Measurements from ENCODE around the gene CDK10.
"Not testable (repeated sequence)": the region's sequence is repeated elsewhere in the genome, so short reads cannot be mapped to it uniquely, and the experiment has no call there.

The CDK10 gene

DNA sequence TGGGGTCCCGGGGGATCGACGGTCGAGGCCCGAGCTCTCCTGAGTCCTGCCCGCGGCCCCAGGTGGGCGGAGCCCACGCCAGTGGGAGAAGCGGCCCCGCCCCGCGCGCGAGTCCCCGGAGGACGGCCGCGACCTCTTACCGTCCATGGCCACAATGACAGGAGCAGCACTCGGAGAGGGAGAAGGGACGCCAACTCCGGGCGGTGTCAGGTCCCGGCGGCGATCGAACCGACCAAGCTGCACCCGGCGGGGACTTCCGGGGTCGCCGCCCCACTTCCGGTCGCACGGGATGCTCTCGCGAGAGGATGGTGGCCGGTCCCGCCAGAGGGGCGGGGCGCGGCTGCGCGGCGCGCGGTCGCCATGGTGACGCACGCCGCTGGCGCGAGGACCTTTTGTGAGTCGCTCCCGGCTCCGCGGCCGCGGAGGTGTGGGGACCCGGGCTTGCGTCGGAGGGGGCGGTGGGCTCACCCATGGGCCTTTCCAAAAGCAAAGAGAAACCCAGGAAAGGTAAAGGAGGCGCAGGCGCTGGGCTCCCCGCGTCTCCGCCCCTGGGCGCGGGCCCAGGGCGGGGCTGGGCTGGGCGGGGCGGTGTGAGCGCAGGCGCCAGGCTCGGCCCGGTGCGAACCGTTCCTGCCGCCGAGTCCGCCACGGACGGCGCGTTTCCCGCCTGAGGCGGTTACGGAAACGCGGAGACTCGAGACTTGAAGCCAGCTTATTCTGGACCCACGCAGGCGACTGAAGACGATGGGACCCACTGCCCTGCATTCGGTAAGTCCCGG is 28.9 kb upstream of the CDK10 start, which contains the start of the genes CHMP1A and SPATA33:
CHMP1A (minus strand) TSS at position 267 of the 779 bp plus-strand sequence; CDS start at position 147, 120 bp downstream.
SPATA33 (plus strand) TSS at position 395 of the 779 bp plus-strand sequence; CDS start at position 471, 76 bp downstream.
- peaks cover 31% of the 10 kb centered on the region for H3K36me3 Mint-ChIP-seq (ENCODE audit: low read depth)
- H3K4me3 Mint-ChIP-seq = peak within 1 kb of the TSS; percentile 90
- H3K27ac Mint-ChIP-seq = peak within 1 kb of the TSS; percentile 87
- H3K9me3 Mint-ChIP-seq = no peaks in the 10 kb centered on the region
- H3K27me3 Mint-ChIP-seq = no peaks in the 10 kb centered on the region
- peaks cover 41% of the 10 kb centered on the region for H3K4me1 Mint-ChIP-seq (ENCODE audit: low read depth)

DNA sequence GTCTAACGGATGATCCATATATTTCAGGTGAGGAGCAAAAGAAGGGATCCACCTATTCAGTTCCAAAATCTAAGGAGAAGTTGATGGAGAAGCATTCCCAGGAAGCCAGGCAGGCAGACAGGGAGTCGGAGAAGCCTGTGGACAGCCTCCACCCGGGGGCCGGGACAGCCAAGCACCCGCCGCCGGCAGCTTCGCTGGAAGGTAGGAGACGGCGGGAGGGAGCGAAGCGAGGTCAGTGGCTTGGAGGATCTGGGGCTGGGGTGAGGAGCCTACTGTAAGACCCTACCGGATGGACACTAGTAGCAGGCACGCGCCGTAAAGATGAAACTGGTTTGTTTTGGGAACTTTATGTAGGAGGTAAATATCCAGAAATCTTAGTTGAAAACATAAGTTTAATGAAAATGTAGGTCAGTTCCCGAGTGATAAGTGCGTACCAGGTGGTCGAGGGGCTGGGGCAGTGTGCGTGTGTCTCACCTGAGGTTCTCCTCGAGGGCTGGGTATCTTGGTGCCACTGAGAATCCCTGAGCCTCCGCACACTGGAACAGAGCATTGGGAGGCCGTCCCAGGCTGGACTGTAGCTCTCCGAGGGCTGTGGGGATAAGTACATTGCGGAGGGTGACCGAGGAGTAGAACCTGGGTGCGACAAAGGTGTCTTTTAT is 28.1 kb upstream of the CDK10 start:
- no peaks in the 10 kb centered on the region for H3K27me3 Mint-ChIP-seq
- no peaks in the 10 kb centered on the region for H3K9me3 Mint-ChIP-seq
- peak overlapping the region; percentile 90 for H3K4me3 Mint-ChIP-seq
- H3K4me1 Mint-ChIP-seq (ENCODE audit: low read depth) = peaks cover 41% of the 10 kb centered on the region
- H3K36me3 Mint-ChIP-seq (ENCODE audit: low read depth) = peaks cover 33% of the 10 kb centered on the region
- H3K27ac Mint-ChIP-seq = peak overlapping the region; percentile 87

DNA sequence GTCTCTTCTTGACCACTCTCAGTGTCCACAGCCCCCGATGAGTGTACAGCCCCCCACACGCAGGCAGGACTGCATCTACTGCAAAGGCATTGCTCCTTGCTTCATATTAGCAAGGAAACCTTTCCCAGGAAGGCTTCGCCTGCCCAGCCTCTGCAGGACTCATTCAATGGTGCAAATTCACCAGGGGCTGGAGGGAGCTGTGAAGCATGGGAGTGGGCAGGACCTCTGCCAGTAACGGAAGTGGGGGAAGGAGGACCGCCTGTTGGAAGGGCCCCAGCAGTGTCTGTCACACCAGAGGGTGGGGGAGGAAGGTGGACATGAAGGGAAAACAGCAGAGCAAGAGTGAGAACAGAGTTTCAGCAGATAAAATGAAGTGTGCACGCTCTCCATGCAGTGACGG is 26.3 kb upstream of the CDK10 start:
- H3K4me1 Mint-ChIP-seq (ENCODE audit: low read depth) = peaks cover 29% of the 10 kb centered on the region
- peak overlapping the region; percentile 10 for H3K4me3 Mint-ChIP-seq
- H3K27me3 Mint-ChIP-seq = no peaks in the 10 kb centered on the region
- peaks cover 38% of the 10 kb centered on the region for H3K36me3 Mint-ChIP-seq (ENCODE audit: low read depth)
- no peak overlapping the region for H3K27ac Mint-ChIP-seq
- no peaks in the 10 kb centered on the region for H3K9me3 Mint-ChIP-seq

DNA sequence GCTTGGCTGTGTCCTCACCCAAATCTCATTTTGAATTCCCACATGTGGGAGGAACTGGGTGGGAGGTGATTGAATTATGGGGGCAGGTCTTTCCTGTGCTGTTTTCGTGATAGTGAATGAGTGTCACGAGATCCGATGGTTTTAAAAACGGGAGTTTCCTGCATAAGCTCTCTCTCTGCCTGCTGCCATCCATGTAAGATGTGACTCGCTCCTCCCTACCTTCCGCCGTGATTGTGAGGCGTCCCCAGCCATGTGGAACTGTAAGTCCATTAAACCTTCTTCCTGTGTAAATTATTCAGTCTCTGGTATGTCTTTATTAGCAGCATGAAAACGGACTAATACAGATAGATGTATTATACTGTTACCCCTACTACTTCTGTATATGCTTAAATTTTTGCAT is 25.3 kb upstream of the CDK10 start:
- H3K4me3 Mint-ChIP-seq = no peak overlapping the region
- H3K27me3 Mint-ChIP-seq = no peaks in the 10 kb centered on the region
- H3K36me3 Mint-ChIP-seq (ENCODE audit: low read depth) = peaks cover 38% of the 10 kb centered on the region
- H3K4me1 Mint-ChIP-seq (ENCODE audit: low read depth) = peaks cover 19% of the 10 kb centered on the region
- H3K9me3 Mint-ChIP-seq = no peaks in the 10 kb centered on the region
- H3K27ac Mint-ChIP-seq = no peak overlapping the region

DNA sequence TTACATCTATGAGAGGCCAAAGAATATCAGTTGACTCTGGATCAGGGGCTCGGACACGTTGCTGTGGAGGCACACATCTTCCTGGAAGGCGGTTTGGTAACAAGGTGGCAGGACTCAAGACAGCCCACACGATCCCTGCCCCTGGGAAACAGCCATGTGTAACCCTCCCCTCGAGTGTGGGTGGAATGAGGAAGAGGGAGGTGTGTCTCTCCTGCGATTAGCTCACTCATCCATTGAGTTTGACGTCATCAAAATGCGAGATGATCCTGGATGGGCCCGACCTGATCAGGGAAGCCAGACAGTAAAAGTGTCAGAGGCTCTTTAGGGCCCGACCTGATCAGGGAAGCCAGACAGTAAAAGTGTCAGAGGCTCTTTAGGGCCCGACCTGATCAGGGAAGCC is 22.3 kb upstream of the CDK10 start:
- not testable (repeated sequence) for H3K9me3 Mint-ChIP-seq, H3K27ac Mint-ChIP-seq, H3K27me3 Mint-ChIP-seq, H3K4me3 Mint-ChIP-seq
- peaks cover 31% of the 10 kb centered on the region for H3K36me3 Mint-ChIP-seq (ENCODE audit: low read depth)
- peaks cover 16% of the 10 kb centered on the region for H3K4me1 Mint-ChIP-seq (ENCODE audit: low read depth)

DNA sequence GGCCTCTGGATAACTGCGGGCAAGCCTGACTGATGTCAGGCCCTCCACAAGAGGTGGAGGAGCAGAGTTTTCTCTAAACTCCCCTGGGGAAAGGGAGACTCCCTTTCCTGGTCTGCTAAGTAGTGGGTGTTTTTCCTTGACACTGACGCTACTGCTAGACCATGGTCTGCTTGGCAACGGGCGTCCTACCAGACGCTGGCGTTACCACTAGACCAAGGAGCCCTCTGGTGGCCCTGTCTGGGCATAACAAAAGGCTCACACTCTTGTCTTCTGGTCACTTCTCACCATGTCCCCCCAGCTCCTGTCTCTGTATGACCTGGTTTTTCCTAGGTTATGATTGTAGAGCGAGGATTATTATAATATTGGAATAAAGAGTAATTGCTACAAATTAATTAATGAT is 19.5 kb upstream of the CDK10 start:
- H3K36me3 Mint-ChIP-seq (ENCODE audit: low read depth) = peaks cover 12% of the 10 kb centered on the region
- not testable (repeated sequence) for H3K4me1 Mint-ChIP-seq (ENCODE audit: low read depth); H3K27me3 Mint-ChIP-seq; H3K4me3 Mint-ChIP-seq; H3K27ac Mint-ChIP-seq; H3K9me3 Mint-ChIP-seq

DNA sequence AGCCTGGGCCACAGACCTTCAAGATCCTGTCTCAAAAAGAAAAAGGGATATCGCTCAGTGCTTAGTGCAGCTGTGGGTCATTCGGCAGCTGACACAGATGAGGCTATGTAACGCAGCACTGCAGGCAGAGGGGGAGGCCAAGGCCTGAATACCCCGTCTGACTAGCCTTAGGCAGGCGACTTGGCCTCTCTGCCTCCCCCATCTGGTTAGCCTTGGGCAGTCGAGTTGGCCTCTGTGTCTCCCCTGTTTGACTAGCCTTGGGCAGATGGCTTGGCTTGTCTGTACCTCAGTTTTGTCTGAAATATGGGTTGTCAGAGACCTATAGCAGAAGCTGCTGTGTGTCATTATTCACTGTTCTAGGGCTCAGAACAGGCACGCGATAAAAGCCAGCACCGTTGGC is 18.9 kb upstream of the CDK10 start:
- Mint-ChIP-seq H3K27me3 (no peaks in the 10 kb centered on the region), H3K36me3 (ENCODE audit: low read depth) (peaks cover 12% of the 10 kb centered on the region), H3K27ac (no peak overlapping the region), H3K9me3 (no peaks in the 10 kb centered on the region), H3K4me3 (no peak overlapping the region), H3K4me1 (ENCODE audit: low read depth) (peaks cover 9% of the 10 kb centered on the region)

DNA sequence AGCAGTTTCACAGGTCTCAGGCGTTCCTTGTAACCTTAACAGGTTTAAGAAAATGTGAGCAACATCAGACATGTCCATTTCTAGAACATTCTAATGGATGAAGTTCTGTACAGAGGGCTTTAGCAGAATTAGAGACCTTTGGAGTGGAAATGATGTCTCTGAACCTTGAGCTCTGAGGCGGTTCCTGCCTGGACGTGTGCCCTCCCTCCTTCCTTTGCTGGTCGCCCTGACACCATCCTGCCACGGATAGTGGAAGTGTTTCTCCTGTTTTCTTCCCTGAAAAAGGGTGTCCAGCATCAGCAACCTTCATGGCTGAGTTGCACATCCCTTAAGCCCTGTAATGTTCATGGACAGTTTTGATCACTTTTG is 17.7 kb upstream of the CDK10 start:
- Mint-ChIP-seq H3K9me3 (no peaks in the 10 kb centered on the region), H3K4me3 (no peak overlapping the region), H3K4me1 (ENCODE audit: low read depth) (peaks cover 9% of the 10 kb centered on the region), H3K27me3 (no peaks in the 10 kb centered on the region), H3K27ac (no peak overlapping the region), H3K36me3 (ENCODE audit: low read depth) (peaks cover 5% of the 10 kb centered on the region)

DNA sequence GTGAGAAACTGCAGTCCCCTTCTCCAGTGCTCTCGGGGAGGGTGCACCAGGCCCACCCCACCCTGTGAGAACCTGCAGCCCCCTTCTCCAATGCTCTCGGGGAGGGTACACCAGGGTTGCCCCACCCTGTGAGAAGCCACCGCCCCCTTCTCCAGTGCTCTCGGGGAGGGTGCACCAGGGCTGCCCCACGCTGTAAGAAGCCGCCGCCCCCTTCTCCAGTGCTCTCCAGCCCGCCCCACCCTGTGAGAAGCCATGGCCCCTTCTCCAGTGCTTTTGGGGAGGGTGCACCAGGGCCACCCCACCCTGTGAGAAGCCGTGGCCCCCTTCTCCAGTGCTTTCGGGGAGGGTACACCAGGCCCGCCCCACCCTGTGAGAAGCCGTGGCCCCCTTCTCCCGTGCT is 16.7 kb upstream of the CDK10 start:
- no peaks in the 10 kb centered on the region for H3K27me3 Mint-ChIP-seq
- H3K4me3 Mint-ChIP-seq = no peak overlapping the region
- H3K4me1 Mint-ChIP-seq (ENCODE audit: low read depth) = peaks cover 9% of the 10 kb centered on the region
- no peaks in the 10 kb centered on the region for H3K36me3 Mint-ChIP-seq (ENCODE audit: low read depth)
- no peaks in the 10 kb centered on the region for H3K9me3 Mint-ChIP-seq
- H3K27ac Mint-ChIP-seq = no peak overlapping the region

DNA sequence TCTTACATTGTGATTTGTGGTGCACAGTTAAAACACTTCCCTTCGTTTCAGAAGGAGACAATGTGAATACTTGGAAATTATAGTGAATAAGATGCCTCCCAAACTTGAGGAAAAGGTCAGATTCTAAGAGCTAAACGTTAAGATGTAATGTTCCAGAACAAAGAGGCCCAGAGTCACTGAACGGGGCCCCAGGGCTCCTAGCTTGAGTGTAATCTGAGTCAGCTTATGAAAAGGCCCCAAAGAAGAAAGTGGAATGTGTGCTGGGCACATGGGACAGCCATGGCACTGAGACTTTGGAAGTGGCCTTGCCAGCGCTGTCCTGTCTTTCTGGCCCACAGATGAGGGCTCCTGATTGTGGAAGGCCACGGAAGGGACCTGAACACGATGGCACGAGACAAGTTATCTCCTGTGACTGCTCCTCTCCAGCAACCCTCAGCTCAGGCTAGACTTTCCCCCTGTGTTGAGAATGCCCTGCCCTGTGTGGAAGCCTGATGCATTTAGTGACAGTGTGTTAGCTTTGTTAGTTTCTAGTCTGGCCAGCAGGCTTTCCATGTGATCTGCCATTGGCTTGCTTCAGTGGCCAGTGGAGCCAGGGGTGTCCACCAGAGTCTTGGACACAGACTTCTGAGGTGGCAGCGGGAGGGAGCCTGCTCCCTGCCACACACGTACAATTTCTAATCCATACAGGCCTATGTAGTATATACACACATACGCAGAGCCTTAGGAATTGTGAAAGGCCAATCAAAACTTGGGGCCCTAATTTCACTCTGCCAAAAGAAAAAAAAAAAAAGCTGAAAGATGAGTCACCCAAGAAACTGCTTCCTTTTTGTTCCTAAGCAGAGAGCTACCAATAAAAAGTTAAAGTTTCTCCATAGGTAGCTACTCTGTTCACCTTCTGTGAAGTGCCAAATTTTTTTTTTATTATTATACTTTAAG is 15.7 kb upstream of the CDK10 start:
- Mint-ChIP-seq H3K4me3 (no peak overlapping the region), H3K27me3 (no peaks in the 10 kb centered on the region), H3K9me3 (no peaks in the 10 kb centered on the region), H3K27ac (no peak overlapping the region), H3K36me3 (ENCODE audit: low read depth) (no peaks in the 10 kb centered on the region), H3K4me1 (ENCODE audit: low read depth) (peaks cover 9% of the 10 kb centered on the region)

DNA sequence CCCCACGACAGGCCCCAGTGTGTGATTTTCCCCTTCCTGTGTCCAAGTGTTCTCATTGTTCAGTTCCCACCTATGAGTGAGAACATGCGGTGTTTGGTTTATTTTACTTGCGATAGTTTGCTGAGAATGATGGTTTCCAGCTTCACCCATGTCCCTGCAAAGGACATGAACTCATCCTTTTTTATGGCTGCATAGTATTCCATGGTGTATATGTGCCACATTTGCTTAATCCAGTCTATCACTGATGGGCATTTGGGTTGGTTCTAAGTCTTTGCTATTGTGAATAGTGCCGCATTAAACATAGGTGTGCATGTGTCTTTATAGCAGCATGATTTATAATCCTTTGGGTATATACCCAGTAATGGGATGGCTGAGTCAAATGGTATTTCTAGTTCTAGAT is 14.9 kb upstream of the CDK10 start:
- H3K27me3 Mint-ChIP-seq; H3K4me1 Mint-ChIP-seq (ENCODE audit: low read depth); H3K36me3 Mint-ChIP-seq (ENCODE audit: low read depth); H3K27ac Mint-ChIP-seq; H3K9me3 Mint-ChIP-seq; H3K4me3 Mint-ChIP-seq: not testable (repeated sequence)

DNA sequence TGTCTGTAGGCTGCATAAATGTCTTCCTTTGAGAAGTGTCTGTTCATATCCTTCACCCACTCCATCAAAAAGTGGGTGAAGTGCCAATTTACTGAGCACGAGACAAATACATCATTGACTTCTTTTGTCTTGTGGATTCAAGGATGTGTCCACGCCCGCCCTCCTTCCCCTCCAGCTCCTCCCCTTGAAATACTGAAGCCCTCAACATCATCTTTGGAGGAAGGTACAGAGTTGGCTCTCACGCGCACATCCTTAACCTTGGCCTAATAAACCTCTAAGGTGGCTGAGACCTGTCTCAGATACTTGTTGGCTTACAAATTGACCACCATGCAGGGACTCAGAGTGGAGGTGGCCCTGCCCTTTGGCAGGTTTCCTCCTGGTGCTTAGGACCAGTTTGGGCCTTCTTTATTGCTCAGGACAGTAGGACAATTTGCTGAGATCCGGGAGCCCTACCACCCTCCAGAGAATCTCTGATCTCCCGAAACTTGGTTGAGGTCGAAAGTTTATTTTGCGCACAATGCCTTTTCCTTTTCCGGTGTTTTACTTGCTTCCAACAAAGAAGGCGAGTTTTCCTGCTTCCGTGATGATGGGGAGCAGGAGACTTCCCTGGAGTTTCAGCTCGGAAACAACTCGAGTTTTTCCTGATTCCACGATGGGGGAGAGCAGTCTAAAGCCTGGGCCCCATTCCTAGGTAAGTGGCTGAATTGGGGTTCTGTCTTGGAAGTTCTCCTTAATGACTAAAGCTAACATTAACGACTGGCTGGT is 14.1 kb upstream of the CDK10 start:
- no peak overlapping the region for H3K4me3 Mint-ChIP-seq
- no peaks in the 10 kb centered on the region for H3K9me3 Mint-ChIP-seq
- no peaks in the 10 kb centered on the region for H3K36me3 Mint-ChIP-seq (ENCODE audit: low read depth)
- no peak overlapping the region for H3K27ac Mint-ChIP-seq
- H3K27me3 Mint-ChIP-seq = no peaks in the 10 kb centered on the region
- peaks cover 9% of the 10 kb centered on the region for H3K4me1 Mint-ChIP-seq (ENCODE audit: low read depth)

DNA sequence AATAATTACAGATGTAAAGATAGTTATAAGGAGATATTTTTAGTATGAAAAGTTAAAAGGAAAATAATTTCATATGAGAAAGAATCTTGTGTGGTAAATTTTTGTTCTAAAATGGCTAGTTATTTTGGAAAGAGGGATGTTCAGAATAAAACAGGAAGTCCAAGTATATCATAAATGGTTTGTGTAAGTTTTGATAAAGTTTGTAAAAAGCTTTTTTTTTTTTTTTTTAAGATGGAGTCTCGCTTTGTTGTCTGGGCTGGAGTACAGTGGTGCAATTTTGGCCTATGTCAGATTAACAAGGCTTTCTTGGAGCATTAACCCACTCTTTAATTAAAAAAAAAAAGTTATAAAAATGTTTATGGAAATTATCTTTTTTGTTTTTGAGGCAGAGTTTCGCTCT is 8.2 kb upstream of the CDK10 start:
- Mint-ChIP-seq H3K9me3 (no peaks in the 10 kb centered on the region), H3K4me3 (no peak overlapping the region), H3K4me1 (ENCODE audit: low read depth) (no peaks in the 10 kb centered on the region), H3K27ac (no peak overlapping the region), H3K27me3 (no peaks in the 10 kb centered on the region), H3K36me3 (ENCODE audit: low read depth) (no peaks in the 10 kb centered on the region)

DNA sequence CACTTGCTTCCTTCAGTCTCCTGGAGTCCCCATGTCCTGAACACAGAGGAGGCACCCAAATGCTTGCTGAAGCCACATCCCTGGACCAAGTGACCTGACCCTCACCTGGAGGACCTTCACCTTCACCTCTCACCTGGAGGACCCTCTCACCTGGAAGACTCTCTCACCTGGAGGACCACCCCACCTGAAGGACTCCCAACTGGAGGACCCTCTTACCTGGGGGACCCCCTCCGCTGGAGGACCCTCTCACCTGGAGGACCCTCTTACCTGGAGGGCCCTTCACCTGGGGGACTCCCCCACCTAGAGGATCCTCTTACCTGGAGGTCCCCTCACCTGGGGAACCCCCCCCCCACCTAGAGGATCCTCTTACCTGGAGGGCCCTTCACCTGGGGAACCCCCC is 573 bp upstream of the CDK10 start:
- H3K27me3 Mint-ChIP-seq = no peaks in the 10 kb centered on the region
- H3K4me1 Mint-ChIP-seq (ENCODE audit: low read depth) = peaks cover 19% of the 10 kb centered on the region
- peaks cover 19% of the 10 kb centered on the region for H3K36me3 Mint-ChIP-seq (ENCODE audit: low read depth)
- no peaks in the 10 kb centered on the region for H3K9me3 Mint-ChIP-seq
- H3K27ac Mint-ChIP-seq = no peak overlapping the region
- peak overlapping the region; percentile 90 for H3K4me3 Mint-ChIP-seq
